ENCODE data around the gene TMEM145.

- TF ChIP-seq CTCF (IDR thresholded peaks at IDR 0.05) = no peak
- TF ChIP-seq POLR2A (IDR thresholded peaks at IDR 0.05) = no peak
Observed at GRCh38 chr19:42334697-42335373, 21.7 kb downstream of the TMEM145 start.

Data from upper lobe of left lung (tissue), 4 donors.